CD14-positive monocyte (primary cell): Measurements from ENCODE around the gene EBF3. TPM values are rescaled to one million over a fixed set of nuclear protein-coding genes. Genes with fewer than 3 reads are reported as not detected.

Source experiments
- DNase-seq, 3 donors: peaks; one replicate each; pipeline ENCODE4 v3.0.0-alpha.2; 2011 to 2022
- H2AFZ ChIP-seq: 2 replicates; pipeline ENCODE4 v1.6.0; 2012; ENCODE audit warnings: mild to moderate bottlenecking, low read depth, low read length, inconsistent platforms; ENCODE audit not compliant: insufficient read depth, poor library complexity, severe bottlenecking
- H3K27ac ChIP-seq, 2 donors: 1 replicate in 1 of 2; 2 replicates in 1 of 2; pipeline ENCODE4 v1.5.1; 2012 to 2013; ENCODE audit warnings: low read length in 2 of 2, control low read depth in 1 of 2, inconsistent platforms in 1 of 2, low read depth in 1 of 2, mild to moderate bottlenecking in 1 of 2
- H3K27me3 ChIP-seq, 2 donors: one replicate each; pipeline versions ENCODE4 v1.6.0 to v1.6.1; 2011 to 2013; ENCODE audit warnings: low read length in 2 of 2; ENCODE audit not compliant: control insufficient read depth in 2 of 2, insufficient read depth in 2 of 2
- H3K36me3 ChIP-seq, 2 donors: replicated peaks in 1 of 2; 1 replicate in 1 of 2; 2 replicates in 1 of 2; pipeline versions ENCODE4 v1.5.1 to v1.6.1; 2012 to 2013; ENCODE audit warnings: low read length in 2 of 2, control low read depth in 1 of 2, inconsistent platforms in 1 of 2, mild to moderate bottlenecking in 1 of 2; ENCODE audit not compliant: insufficient read depth in 2 of 2, control insufficient read depth in 1 of 2
- H3K4me1 ChIP-seq, 2 donors: 1 replicate in 1 of 2; 2 replicates in 1 of 2; pipeline versions ENCODE4 v1.5.1 to v1.6.1; 2012 to 2013; ENCODE audit warnings: low read length in 2 of 2, control low read depth in 1 of 2, inconsistent platforms in 1 of 2, mild to moderate bottlenecking in 1 of 2, moderate library complexity in 1 of 2; ENCODE audit not compliant: insufficient read depth in 2 of 2, control insufficient read depth in 1 of 2
- H3K4me2 ChIP-seq: replicated peaks from 2 replicates; pipeline ENCODE3; 2012; ENCODE audit warnings: low read length, moderate library complexity, mild to moderate bottlenecking; ENCODE audit not compliant: poor library complexity, severe bottlenecking; ENCODE audit errors: extremely low read depth
- H3K4me3 ChIP-seq, 3 experiments: fragments of 200-600 bp in 1 of 3; sonication (generic) in 1 of 3; replicated peaks in 1 of 3; 1 replicate in 2 of 3; 2 replicates in 1 of 3; pipeline ENCODE4 v1.5.1; 2011 to 2013; ENCODE audit warnings: low read length in 3 of 3, mild to moderate bottlenecking in 3 of 3, control low read depth in 2 of 3, low read depth in 2 of 3, inconsistent platforms in 1 of 3, moderate library complexity in 1 of 3
- H3K79me2 ChIP-seq: 2 replicates; pipeline ENCODE4 v1.6.0; 2012; ENCODE audit warnings: mild to moderate bottlenecking, control low read depth, inconsistent platforms, low read length, moderate library complexity; ENCODE audit not compliant: insufficient read depth
- H3K9ac ChIP-seq: 2 replicates; pipeline ENCODE4 v1.6.0; 2017; ENCODE audit warnings: low read length, mild to moderate bottlenecking; ENCODE audit not compliant: insufficient read depth, poor library complexity, severe bottlenecking
- H3K9me3 ChIP-seq, 2 donors: replicated peaks in 1 of 2; 1 replicate in 1 of 2; 2 replicates in 1 of 2; pipeline versions ENCODE4 v1.5.1 to v1.6.1; 2012 to 2013; ENCODE audit warnings: low read length in 2 of 2, control low read depth in 1 of 2; ENCODE audit not compliant: control insufficient read depth in 1 of 2, insufficient read depth in 1 of 2
- H4K20me1 ChIP-seq: 2 replicates; pipeline ENCODE4 v1.6.0; 2012; ENCODE audit warnings: mild to moderate bottlenecking, low read length, control low read depth, moderate library complexity; ENCODE audit not compliant: insufficient read depth
- H3K27ac Mint-ChIP-seq, 7 donors: one replicate each; pipeline ENCODE4 v1.8.0; 2020; ENCODE audit warnings: mild to moderate bottlenecking in 7 of 7, mixed read lengths in 7 of 7, moderate library complexity in 6 of 7, inconsistent platforms in 2 of 7
- H3K27me3 Mint-ChIP-seq, 3 donors: one replicate each; pipeline ENCODE4 v1.8.0; 2021 to 2022; ENCODE audit warnings: low read depth in 3 of 3, mild to moderate bottlenecking in 3 of 3, mixed read lengths in 3 of 3, moderate library complexity in 3 of 3, inconsistent platforms in 1 of 3
- H3K36me3 Mint-ChIP-seq, 2 donors: one replicate each; pipeline ENCODE4 v1.8.0; 2020; ENCODE audit warnings: mixed read lengths in 2 of 2, inconsistent platforms in 1 of 2, mild to moderate bottlenecking in 1 of 2
- H3K4me1 Mint-ChIP-seq: one replicate; pipeline ENCODE4 v1.8.0; 2020; ENCODE audit warnings: mild to moderate bottlenecking, mixed read lengths
- H3K4me3 Mint-ChIP-seq, 2 donors: one replicate each; pipeline ENCODE4 v1.8.0; 2020; ENCODE audit warnings: mild to moderate bottlenecking in 2 of 2, mixed read lengths in 2 of 2, moderate library complexity in 1 of 2
- H3K9me3 Mint-ChIP-seq, 7 donors: one replicate each; pipeline ENCODE4 v1.8.0; 2020 to 2022; ENCODE audit warnings: mixed read lengths in 7 of 7, mild to moderate bottlenecking in 6 of 7, moderate library complexity in 6 of 7, inconsistent platforms in 2 of 7
- WGBS: methylation state at CpG from one replicate; pipeline ENCODE4 v1.1.5; 2013; ENCODE audit warnings: missing lambda C conversion rate; ENCODE audit not compliant: insufficient coverage; 5-methylcytosine and 5-hydroxymethylcytosine counted together
- intact Hi-C, 2 donors: fragments of 100-400 bp; cut with micrococcal nuclease; formaldehyde crosslinking; loops; one replicate each; pipeline versions ENCODE4 v1.15.0 to v1.15.1; 2023
- polyA plus RNA-seq, 3 donors: library from polyadenylated mRNA; depleted of rRNA in 1 of 3; unstranded in 2 of 3; stranded (reverse) in 1 of 3; fragments of 300-500 nt in 2 of 3; fragments of >200 nt in 1 of 3; fragmentation: Illumina TruSeq in 2 of 3; gene quantifications; 1 replicate in 2 of 3; 2 replicates in 1 of 3; pipeline ENCODE4 v1.2.3, GENCODE V29; 2012 to 2021
- TF ChIP-seq, protein P1 (sequence below): fragments of 200-600 bp; IDR thresholded peaks from one replicate; pipeline ENCODE4 v1.8.0; 2022; ENCODE audit warnings: antibody characterized with exemption, mild to moderate bottlenecking

Gene EBF3
- polyA plus RNA-seq, 3 donors = not detected

GRCh38 chr10:129854796-129855705 lies 109.0 kb downstream of the EBF3 start:
- H2AFZ ChIP-seq = no peak overlapping the region
- TF ChIP-seq, protein P1, sequence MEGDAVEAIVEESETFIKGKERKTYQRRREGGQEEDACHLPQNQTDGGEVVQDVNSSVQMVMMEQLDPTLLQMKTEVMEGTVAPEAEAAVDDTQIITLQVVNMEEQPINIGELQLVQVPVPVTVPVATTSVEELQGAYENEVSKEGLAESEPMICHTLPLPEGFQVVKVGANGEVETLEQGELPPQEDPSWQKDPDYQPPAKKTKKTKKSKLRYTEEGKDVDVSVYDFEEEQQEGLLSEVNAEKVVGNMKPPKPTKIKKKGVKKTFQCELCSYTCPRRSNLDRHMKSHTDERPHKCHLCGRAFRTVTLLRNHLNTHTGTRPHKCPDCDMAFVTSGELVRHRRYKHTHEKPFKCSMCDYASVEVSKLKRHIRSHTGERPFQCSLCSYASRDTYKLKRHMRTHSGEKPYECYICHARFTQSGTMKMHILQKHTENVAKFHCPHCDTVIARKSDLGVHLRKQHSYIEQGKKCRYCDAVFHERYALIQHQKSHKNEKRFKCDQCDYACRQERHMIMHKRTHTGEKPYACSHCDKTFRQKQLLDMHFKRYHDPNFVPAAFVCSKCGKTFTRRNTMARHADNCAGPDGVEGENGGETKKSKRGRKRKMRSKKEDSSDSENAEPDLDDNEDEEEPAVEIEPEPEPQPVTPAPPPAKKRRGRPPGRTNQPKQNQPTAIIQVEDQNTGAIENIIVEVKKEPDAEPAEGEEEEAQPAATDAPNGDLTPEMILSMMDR = no peak
- H3K4me3 Mint-ChIP-seq = no peak overlapping the region
- H3K4me2 ChIP-seq = no peak overlapping the region
- no peak for DNase-seq
- H3K9me3 Mint-ChIP-seq = peaks cover 0 to 5% (median 2%) of the 10 kb centered on the region in 7 donors
- H3K27me3 Mint-ChIP-seq = no peaks in the 10 kb centered on the region
- intact Hi-C loops = no loop called here
- H3K36me3 Mint-ChIP-seq = no peaks in the 10 kb centered on the region
- no peak overlapping the region for H3K27ac ChIP-seq
- no peak overlapping the region for H3K4me3 ChIP-seq
- H3K36me3 ChIP-seq = no peaks in the 10 kb centered on the region
- 89% methylated on average over 28 of the region's 31 CpGs for WGBS
- H3K27ac Mint-ChIP-seq = no peak overlapping the region
- no peaks in the 10 kb centered on the region for H3K4me1 ChIP-seq
- no peaks in the 10 kb centered on the region for H3K9me3 ChIP-seq
- H3K79me2 ChIP-seq = no peaks in the 10 kb centered on the region
- H3K9ac ChIP-seq = no peak overlapping the region
- no peaks in the 10 kb centered on the region for H4K20me1 ChIP-seq
- no peaks in the 10 kb centered on the region for H3K27me3 ChIP-seq
- H3K4me1 Mint-ChIP-seq = peaks cover 4% of the 10 kb centered on the region

DNA sequence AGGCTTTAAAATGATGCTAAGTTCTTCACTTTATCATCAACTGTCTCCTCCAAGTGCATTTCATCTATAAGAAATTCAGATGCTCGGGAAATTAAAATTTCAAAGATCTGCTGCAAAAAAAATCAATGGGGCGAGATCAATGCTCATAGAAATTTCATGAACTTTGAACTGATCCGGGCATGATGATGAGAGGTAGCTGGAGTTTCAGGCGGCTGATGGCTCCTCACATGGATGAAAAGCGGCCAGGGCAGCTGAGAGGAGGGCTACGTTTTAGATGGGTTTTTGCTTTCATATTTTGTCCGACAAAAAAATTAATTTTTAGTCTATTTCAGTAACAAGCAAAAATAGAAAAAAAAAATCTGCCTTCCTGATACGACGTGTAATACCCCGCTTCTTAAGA lies 109.9 kb downstream of the EBF3 start:
- H3K27me3 Mint-ChIP-seq = no peaks in the 10 kb centered on the region
- no peaks in the 10 kb centered on the region for H3K36me3 Mint-ChIP-seq

More for the DNA sequence above, 109.9 kb downstream of the EBF3 start:
- Histone ChIP-seq H3K4me1 (no peaks in the 10 kb centered on the region), H2AFZ (no peak overlapping the region), H3K36me3 (no peaks in the 10 kb centered on the region), H3K9me3 (no peaks in the 10 kb centered on the region), H3K27me3 (no peaks in the 10 kb centered on the region), H3K4me3 (no peak overlapping the region), H4K20me1 (no peaks in the 10 kb centered on the region), H3K27ac (no peak overlapping the region), H3K9ac (no peak overlapping the region), H3K4me2 (no peak overlapping the region), H3K79me2 (no peaks in the 10 kb centered on the region)
- WGBS = 97% methylated on average over 3 of the region's 10 CpGs
- TF ChIP-seq, protein P1 = no peak
- no peak overlapping the region for H3K27ac Mint-ChIP-seq
- peaks cover 4% of the 10 kb centered on the region for H3K4me1 Mint-ChIP-seq
- intact Hi-C loops = no loop called here
- H3K9me3 Mint-ChIP-seq = peaks cover 0 to 5% (median 2%) of the 10 kb centered on the region in 7 donors
- DNase-seq = no peak
- no peak overlapping the region for H3K4me3 Mint-ChIP-seq
